ENCODE measurements around the gene RRAGB.
"Not testable (repeated sequence)": the region's sequence is repeated elsewhere in the genome, so short reads cannot be mapped to it uniquely, and the experiment has no call there.

RRAGB gene, protein sequence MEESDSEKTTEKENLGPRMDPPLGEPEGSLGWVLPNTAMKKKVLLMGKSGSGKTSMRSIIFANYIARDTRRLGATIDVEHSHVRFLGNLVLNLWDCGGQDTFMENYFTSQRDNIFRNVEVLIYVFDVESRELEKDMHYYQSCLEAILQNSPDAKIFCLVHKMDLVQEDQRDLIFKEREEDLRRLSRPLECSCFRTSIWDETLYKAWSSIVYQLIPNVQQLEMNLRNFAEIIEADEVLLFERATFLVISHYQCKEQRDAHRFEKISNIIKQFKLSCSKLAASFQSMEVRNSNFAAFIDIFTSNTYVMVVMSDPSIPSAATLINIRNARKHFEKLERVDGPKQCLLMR

DNA sequence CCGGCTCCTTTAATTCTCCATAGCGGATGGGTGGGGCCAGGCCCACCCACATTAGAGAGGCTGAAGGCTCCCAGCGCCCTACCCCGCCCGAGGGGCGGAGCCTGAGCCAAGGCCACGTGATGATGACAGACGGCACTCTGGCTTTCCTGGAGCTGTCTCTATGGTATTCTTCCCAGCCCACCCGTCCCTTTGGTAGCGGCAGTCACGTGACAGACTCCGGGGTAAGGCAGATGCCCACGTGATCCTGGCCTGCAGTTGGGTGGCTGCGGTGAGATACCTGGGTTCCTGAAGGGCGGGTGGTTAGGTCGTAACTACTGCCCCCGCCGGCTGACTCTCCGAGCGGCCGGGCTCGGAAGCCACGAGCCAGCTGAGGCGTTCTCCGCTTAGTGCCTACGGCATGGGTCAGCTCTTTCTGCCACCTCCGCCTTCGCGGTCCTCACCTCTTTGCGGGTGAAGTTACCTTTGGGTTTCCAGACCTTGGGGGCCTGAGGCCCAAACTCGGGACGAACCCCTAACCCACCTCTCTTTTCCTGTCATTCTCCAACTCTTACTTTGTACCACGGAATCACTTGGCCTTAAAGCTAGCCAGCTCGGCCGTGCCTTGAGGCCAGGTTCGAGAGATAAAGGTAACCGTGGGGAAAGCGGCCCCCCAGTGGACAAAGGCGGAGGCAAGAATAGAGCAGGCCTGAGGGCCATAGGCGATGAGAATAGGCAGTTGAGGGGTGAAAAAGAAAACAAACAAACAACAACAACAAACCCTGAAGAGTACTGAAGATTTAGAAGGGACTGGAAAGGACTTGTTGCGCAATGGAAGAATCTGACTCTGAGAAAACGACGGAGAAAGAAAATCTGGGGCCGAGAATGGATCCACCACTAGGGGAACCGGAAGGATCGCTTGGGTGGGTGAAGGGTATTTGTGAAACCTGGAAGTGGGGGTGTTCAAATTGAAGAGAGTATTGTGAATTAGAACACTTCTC, at the start of gene RRAGB:
TSS of gene RRAGB (plus strand) at position 229 of the 977 bp plus-strand sequence. CDS start at position 808, 579 bp downstream.
- peak; percentile 97 for FAIRE-seq

DNA sequence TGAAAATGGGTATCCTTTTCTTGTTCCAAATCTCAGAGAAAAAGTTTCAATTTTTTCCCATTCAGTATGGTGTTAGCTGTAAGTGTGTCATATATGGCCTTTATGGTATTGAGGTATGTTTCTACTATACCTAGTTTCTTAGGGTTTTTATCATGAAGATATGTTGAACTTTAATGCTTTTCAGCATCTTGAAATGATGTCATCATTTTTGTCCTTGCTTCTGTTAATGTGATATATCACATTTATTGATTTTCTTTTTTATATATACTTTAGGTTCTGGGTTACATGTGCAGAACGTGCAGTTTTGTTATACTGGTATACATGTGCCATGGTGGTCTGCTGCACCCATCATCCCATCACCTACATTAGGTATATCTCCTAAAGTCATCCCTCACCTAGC, 49.5 kb upstream of the RRAGB start:
- no peak for FAIRE-seq

DNA sequence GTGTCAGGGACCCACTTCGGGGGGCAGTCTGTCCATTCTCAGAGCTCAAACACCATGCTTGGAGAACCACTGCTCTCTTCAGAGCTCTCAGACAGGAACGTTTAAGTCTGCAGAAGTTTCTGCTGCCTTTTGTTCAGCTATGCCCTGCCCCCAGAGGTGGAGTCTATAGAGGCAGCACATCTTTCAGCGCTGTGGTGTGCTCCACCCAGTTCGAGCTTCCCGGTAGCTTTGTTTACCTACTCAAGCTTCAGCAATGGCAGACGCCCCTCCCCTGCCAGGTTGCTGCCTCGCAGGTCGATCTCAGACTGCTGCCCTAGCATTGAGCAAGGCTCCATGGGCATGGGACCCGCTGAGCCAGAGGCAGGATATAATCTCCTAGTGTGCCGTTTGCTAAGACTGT, 29.0 kb upstream of the RRAGB start:
- not testable (repeated sequence) for FAIRE-seq

DNA sequence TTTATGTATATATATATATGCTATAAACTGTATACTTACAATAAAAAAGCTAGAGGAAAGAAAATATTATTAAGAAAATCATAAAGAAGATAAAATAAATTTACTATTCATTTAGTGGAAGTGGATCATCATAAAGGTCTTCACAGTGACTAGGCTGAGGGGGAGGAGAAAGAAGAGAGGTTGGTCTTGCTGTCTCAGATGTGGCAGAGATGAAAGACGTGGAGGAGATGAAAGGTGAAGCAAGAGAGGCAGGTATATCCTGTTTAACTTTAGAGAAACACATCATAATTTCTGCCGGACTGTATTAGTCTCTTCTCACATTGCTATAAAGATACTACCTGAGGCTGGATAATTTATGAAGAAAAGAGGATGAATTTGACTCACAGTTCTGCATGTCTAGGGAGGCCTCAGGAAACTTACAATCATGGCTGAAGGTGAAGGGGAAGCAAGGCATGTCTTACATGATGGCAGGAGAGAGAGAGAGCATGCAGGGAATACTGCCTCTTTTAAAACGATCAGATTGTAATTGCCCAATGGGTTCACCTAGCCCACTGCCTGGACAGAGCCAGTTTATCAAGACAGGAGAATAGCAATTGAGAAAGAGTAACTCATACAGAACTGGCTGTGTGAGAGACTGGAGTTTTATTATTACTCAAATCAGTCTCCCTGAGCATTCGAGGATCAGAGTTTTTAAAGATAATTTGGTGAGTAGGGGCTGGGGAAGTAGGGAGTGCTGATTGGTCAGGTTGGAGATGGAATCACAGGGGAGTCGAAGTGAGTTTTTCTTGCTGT, 22.1 kb upstream of the RRAGB start:
- no peak for FAIRE-seq

DNA sequence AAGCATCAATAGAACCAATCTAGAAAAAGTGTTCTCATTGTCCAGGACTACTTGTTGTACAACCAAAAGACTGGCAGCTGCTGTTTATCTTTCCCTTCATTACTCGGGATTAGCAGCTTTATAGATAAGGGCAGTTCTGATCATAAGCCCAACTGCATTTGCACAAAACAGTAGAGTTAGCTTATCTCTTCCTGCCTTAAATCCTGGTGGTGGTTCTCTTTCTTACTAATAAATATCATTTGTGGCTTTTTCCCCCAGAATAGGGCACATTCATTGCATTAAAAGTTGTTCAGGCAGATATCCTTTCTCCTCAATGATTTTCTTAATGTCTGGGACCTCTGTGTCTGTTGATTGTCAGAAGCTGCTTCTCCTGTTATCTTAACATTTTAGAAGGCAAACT, 20.2 kb upstream of the RRAGB start:
- no peak for FAIRE-seq

DNA sequence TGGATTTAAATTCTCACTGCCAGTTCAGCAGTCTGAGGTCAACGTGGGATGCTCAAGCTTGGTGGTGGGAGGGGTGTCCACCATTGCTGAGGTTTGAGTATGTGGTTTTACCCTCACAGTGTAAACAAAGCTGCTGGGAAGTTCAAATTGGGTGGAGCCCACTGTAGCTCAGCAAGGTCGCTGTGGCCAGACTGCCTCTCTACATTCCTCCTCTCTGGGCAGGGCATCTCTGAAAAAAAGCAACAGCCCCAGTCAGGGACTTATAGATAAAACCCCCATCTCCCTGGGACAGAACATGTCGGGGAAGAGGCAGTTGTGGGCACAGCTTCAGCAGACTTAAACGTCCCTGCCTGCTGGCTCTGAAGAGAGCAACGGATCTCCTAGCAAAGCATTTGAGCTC, 14.9 kb upstream of the RRAGB start:
- FAIRE-seq, result no peak

DNA sequence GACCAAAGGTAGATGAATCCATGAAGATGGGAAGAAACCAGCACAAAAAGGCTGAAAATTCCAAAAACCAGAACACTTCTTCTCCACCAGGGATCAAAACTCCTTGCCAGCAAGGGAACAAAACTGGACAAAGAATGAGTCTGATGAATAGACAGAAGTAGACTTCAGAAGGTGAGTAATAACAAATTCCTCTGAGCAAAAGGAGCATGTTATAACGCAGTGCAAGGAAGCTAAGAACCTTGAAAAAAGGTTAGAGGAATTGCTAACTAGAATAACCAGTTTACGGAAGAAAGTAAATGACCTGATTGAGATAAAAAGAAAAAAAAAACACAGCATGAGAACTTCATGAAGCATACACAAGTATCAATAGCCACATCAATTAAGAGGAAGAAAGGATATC, 14.1 kb upstream of the RRAGB start:
- not testable (repeated sequence) for FAIRE-seq

DNA sequence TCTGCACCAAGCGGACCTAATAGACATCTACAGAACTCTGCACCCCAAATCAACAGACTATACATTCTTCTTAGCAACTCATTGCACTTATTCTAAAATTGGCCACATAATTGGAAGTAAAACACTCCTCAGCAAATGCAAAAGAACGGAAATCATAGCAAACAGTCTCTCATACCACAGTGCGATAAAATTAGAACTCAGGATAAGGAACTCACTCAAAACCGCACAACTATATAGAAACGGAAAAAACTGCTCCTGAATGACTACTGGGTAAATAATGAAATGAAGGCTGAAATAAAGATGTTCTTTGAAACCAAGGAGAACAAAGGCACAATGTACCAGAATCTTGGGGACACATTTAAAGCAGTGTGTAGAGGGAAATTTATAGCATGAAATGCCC, 12.5 kb upstream of the RRAGB start:
- FAIRE-seq, result not testable (repeated sequence)

DNA sequence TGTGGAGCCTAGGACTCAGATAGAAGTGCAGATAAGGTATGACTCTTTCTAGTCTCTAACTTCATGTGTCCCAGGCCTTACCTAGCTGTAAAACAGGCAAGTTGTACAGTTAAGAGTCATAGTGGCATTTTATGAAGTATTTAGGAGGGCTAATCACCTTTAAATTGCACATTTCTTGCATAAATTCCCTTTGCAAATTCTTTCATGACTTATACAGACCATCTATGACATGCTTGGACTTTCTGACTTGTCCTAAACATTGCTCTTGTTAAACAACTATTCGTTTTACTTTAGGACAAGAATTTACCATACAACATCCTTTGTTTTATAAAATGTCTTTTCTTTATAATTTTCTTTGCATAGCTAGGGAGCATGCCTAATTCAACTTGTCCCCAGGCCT, 7.8 kb upstream of the RRAGB start:
- FAIRE-seq, result no peak

DNA sequence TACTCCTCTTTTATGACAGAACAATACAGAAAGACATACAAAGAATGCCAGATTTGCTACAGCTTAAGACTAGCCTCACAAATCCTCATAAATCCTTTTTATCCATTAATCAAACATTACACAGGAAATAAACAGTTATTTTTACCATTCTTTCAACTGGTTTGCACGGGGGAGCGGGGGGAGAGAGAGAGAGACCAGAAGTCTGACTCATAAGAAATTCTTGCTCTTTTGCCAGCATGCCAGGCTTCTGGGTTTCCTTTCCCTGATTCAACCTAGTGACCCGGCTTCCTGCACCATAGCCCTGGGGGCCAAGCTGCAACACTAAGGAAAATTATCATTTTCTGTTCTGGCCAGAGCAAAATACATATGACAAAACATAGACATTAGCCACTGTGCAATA, 6.8 kb upstream of the RRAGB start:
- FAIRE-seq, result no peak

DNA sequence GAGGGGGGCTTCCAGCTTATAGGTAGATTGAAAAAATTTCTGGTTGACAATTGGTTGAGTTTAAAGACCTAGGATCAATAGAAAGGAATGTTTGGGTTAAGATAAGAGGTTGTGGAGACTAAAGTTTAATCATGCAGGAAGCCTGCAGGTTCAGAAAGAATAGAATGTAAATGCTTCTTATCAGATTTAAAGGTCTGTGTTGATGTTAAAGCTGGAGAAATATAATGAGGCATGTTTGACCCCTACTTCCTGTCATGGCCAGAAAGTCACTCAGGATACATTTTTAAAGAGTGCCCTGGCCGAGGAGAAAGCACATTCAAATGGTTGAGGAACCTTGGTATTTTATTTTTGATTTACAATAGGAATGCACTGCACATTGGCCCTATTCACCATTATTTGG, 3.9 kb upstream of the RRAGB start:
- FAIRE-seq, result no peak

DNA sequence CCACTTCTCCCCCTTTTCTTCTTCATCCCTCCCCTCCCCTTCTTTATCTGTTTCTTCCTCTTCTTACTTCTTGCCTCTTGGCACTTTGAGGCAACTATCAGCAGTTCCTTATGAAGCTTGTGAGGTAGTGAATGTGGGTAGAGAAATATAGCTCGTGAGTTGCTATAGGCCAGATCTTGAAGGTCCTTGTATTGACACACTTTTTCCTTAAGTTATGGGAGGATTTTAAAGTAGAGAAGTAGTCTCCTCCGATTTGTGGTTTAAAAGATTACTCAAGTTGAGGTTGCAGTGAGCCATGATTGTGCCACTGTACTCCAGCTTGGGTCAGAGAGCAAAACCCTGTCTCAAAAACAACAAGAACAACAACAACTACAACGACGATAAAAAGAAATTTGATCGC, 3.4 kb upstream of the RRAGB start:
- no peak for FAIRE-seq

DNA sequence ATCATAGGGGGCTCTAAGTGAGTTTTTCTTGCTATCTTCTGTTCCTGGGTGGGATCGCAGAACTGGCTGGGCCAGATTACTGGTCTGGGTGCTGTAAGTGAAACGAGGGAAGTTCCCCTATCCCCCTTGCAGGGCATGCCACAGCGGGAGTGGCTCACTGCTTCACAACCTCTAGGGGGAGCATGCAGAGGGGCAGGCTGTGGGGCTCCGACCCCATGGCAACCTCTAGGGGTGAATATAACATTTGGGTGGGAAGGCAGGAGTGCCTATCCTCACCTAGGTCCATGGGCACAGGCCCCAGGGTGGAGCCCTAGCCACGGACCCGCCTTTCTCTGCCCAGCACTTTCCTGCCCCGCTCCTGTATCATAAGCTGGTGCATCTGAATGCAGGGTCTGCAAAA, 1.7 kb upstream of the RRAGB start:
- FAIRE-seq, result no peak

DNA sequence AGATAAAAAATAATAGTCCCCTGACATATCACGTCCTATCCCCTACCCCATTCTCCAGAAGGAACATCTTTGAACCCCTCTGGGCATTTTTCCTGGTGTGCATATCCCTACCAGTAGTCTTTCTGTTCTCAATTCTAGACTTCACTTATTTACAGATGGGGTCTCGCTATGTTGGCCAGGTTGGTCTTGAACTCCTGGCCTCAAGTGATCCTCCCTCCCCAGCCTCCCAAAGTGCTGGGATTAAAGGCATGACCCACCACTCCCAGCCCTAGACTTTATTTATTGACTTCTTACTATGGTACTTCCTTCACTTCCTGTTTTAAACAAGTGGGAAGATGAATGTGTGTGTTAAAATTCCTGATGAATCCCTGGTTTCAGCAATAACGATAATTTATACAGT, 612 bp upstream of the RRAGB start:
- no peak for FAIRE-seq

DNA sequence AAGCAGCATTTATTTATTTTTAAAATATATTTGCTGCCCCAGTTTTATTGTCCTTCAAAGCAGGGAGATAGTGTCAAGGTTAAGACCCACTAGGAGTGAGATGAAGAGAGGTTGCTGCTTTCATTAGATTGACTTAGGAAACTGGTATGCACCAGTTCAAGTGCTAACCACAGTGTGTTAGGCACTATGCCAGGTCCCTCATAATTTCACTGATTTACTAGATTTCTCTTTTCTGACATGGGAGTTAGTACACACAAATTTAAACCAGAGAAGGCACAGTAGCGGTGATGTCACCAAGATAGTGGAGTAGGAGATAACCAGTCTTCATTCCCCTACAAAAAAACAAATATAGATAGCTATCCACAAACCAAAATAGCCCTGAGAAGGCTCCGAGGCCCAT, 14.3 kb downstream of the RRAGB start:
- FAIRE-seq, result no peak

DNA sequence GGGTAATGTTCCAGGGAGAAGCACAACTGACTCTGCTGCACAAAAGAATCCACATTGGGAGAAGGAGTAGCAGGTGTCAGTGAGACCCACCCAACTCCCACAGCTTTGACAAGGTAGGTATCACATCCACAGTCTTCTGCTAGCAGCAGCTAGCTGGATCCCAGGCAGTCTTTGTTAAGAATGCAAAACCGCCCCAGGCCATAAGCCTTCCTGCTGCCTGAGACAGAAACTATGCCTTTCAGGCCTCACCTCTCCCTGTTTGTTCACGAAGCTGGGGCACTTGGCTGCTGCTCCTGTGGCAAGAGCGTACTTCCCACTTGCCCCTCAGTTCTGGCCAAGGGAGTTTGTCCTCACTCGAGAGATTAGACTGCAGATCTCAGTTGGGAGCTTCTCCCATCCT, 21.4 kb downstream of the RRAGB start:
- FAIRE-seq, result no peak

DNA sequence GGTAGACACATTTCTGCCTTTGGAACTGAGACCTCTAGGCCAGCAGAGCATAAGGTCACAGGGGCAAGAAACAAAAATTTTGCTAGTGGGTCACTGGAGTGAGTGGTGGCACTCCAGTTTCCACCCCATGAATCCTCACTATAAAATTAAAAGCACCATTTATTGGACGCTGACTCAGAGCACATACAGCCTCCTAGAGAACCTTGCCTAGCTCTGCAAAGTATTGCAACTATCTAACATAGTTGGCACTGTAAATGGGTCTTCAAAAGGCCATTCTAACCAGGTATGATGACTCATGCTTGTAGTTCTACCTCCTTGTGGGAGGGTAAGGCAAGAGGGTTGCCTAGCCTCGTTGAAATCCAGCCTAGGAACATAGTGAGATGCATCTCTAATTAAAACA, 25.1 kb downstream of the RRAGB start:
- no peak for FAIRE-seq

DNA sequence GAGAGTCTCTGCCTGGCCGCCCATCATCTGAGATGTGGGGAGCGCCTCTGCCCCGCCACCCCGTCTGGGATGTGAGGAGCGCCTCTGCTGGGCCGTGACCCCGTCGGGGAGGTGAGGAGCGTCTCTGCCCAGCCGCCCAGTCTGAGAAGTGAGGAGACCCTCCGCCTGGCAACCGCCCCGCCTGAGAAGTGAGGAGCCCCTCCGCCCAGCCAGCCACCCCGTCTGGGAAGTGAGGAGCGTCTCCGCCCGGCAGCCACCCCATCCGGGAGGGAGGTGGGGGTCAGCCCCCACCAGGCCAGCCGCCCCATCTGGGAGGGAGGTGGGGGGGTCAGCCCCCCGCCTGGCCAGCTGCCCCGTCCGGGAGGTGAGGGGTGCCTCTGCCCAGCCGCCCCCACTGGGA, 30.9 kb downstream of the RRAGB start:
- not testable (repeated sequence) for FAIRE-seq

DNA sequence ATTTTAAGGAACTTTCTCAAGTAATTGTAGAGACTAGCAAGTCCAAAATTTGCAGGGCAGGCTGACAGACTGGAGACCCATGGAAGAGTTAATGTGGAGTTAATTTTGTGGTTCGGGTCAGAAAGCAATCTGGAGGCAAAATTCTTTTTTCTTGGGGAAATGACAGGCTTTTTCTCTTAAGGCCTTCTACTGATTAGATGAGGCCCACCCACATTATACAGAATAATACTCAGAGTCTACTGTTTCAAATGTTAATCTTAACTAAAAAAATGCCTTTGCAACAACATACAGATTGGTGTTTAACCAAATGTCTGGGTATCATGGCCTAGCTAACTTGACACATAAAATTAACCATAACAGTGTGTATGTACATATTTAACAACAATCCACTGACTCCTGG, 32.7 kb downstream of the RRAGB start:
- no peak for FAIRE-seq

DNA sequence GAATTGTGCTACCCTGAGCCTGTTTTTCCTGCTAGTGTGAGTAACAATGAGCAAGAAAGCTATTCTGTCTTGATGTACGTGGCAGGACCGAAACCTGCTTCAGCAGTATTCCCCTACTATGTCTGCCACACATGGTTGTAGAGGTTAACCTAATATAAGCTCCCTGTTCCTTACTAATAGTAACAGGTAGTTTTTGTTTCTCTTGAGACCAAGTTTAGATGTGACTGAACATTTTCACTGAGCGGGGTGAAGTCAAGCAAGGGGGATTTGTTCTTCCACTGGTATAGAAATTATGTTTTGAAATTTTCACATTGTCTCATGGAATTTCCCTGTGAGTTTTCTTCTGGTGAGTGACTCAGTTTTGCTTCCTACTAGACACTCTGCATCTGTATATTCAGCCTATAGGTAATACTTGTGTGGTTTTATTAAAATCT, 37.3 kb downstream of the RRAGB start:
- FAIRE-seq, result no peak

DNA sequence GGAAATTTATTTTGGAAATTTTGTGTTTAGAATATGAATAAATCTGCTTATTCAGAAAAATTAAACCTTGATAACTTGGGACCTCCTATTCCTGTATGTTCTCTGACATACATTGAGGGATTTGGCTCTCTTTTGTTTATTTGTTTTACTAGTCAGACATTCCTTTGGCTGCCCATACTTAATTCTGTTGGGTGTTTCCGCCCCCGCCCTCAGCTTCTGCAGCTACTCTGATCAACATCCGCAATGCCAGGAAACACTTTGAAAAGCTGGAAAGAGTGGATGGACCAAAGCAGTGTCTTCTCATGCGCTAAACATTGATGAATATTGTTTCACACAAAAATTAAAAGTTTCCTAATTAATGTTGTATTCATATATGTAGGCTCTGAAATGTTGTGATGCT, 40.5 kb downstream of the RRAGB start:
- no peak for FAIRE-seq

DNA sequence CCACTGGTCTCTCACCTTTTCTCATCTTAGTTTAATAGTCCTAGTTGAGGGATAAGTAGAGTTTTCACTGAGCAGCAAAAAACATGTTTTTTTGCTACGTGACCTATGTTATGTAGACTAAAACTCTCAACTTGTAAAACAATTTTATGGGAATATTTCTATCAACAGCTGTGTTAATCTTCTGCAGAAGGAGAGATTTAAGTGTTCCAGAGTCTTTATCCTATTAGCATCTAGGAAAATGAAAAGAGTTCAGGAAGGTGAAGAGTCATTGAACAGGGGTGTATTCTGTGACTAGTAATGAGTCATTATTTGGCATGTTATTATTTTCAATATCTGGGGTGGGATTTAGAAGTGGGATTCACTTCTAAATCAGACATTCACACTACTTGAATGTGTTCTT, 41.9 kb downstream of the RRAGB start:
- FAIRE-seq, result no peak

DNA sequence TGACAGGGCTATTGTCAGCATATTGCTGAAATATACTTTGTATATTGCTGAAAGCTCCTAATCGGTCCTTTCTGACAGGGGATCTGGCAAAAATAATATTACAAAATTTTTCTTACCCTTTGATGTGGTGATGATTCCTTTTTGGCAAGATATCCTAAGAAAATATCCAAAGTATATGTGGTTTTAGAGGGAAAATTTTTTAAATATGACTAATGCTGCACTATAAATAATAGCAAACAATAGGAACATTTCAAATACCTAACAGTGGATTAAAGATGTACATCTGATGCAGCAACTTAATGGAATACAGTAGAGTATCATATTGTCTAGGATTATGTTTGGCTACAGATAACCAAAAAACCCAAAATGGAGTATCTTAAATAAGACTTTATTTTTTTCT, 49.6 kb downstream of the RRAGB start:
- FAIRE-seq, result no peak

Measured in G401.6 (cell line).